GM12873 (cell line): ENCODE measurements around the gene SERTAD1.

ENCODE experiments used
- CTCF ChIP-seq: IDR thresholded peaks from 2 replicates; pipeline ENCODE4 v1.5.1; 2012; ENCODE audit warnings: low read depth, mild to moderate bottlenecking, moderate library complexity, low read length, control low read depth; ENCODE audit not compliant: insufficient read depth; ENCODE audit errors: missing control alignments

The SERTAD1 gene

GRCh38 chr19:40392894-40393517 is 32.8 kb downstream of the SERTAD1 start:
- TF ChIP-seq CTCF, result peak; percentile 37

DNA sequence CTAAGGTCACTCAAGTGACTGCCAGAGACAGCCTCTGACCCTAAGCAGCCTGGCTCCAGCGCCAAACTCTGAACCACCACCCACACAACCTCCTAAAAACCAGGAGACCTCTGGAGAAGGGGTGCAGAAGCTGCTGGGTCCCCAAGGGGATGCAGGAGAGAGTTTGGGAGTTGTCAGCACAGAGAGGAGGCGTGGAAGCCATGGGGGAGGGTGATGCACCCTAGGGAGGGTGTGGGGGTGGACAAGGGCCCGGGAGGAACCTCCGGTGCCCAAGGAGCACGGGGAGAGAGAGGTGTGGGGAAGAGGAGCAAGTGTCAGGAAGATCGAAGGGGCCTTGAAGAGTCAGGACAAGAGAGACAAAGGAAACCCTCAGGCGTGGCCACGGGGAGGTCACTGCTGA is 33.7 kb downstream of the SERTAD1 start:
- no peak for TF ChIP-seq CTCF

GRCh38 chr19:40390084-40390742 is 35.6 kb downstream of the SERTAD1 start, which contains the start of gene HIPK4:
TSS of gene HIPK4 (minus strand) at chr19:40390181. CDS start at chr19:40389902, 279 bp downstream.
- TF ChIP-seq CTCF, result no peak

GRCh38 chr19:40389404-40390083 is 36.2 kb downstream of the SERTAD1 start:
- TF ChIP-seq CTCF, result no peak

DNA sequence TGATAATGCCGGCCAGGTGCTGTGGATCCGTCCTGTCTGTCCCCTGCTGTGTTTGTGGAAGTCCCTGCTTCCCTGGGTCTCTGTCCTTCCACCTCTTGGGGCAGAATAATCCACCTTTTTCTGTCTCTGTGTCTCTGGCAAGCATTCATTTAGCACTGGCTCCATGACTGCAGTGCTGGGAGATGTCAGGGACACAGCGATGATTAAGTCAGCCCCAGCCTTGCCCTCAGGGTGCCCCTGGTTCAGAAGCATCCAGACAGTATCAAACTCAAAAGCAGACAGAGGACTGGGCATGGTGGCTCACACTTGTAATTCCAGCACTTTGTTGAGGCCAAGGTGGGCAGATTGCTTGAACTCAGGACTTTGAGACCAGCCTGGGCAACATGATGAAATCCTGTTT is 37.3 kb downstream of the SERTAD1 start:
- TF ChIP-seq CTCF, result no peak

DNA sequence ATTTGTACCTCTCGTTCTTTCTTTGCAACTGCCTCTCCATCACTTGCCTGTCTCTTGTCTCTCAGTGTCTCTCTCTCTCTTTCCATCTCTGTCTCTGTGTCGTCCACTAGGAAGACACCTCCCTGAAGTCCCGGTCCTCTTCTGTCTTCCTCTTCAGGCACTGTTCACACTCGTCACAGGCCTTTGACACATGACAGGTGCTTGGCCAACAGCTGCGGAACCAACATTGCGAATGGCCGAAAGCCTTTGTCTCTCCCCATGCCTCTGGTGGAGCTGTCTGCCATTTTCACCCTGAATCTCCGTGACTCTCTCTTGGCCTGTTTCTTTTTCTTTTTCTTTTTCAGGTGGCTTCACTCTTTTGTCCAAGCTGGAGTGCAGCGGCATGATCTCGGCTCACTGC is 38.6 kb downstream of the SERTAD1 start:
- no peak for TF ChIP-seq CTCF

GRCh38 chr19:40383668-40384248 is 42.0 kb downstream of the SERTAD1 start:
- TF ChIP-seq CTCF, result no peak
